Gastrocnemius medialis (tissue), 4 donors: ENCODE measurements around the gene TCEA2. TPM values are rescaled to one million over a fixed set of nuclear protein-coding genes. Genes with fewer than 3 reads are reported as not detected.

Experiments used
- ATAC-seq, 2 donors: fragments of 150-250 bp; one replicate each; pipeline ENCODE4 v1.9.1; 2016
- DNase-seq, 2 donors: peaks; one replicate each; pipeline ENCODE4 v3.0.0-alpha.2; 2019
- H3K27ac ChIP-seq, 4 donors: fragments of 200-600 bp; sonication (generic); 1 replicate in 1 of 4; 2 replicates in 3 of 4; pipeline ENCODE4 v1.5.1; 2016 to 2018; ENCODE audit warnings: mild to moderate bottlenecking in 2 of 4, moderate library complexity in 1 of 4
- H3K27me3 ChIP-seq, 3 donors: fragments of 200-600 bp; sonication (generic) in 2 of 3; 1 replicate in 1 of 3; 2 replicates in 2 of 3; pipeline versions ENCODE4 v1.5.1 to v1.6.0; 2016 to 2019; ENCODE audit warnings: mild to moderate bottlenecking in 1 of 3, moderate library complexity in 1 of 3
- H3K36me3 ChIP-seq, 2 donors: fragments of 200-600 bp; sonication (generic) in 1 of 2; one replicate each; pipeline ENCODE4 v1.5.1; 2017 to 2018
- H3K4me1 ChIP-seq, 2 donors: fragments of 200-600 bp; sonication (generic) in 1 of 2; one replicate each; pipeline ENCODE4 v1.5.1; 2016 to 2017; ENCODE audit warnings: mild to moderate bottlenecking in 2 of 2
- H3K4me3 ChIP-seq, 4 donors: fragments of 200-600 bp; sonication (generic) in 3 of 4; 1 replicate in 1 of 4; 2 replicates in 3 of 4; pipeline ENCODE4 v1.5.1; 2016 to 2019; ENCODE audit warnings: mild to moderate bottlenecking in 2 of 4
- H3K9me3 ChIP-seq, 3 donors: fragments of 200-600 bp; sonication (generic) in 2 of 3; 1 replicate in 1 of 3; 2 replicates in 2 of 3; pipeline ENCODE4 v1.5.1; 2016 to 2019
- POLR2A ChIP-seq, 2 donors: fragments of 450-650 bp; IDR thresholded peaks; one replicate each; pipeline ENCODE4 v1.6.1; 2017; ENCODE audit warnings: antibody characterized with exemption in 2 of 2, mild to moderate bottlenecking in 2 of 2, moderate library complexity in 2 of 2
- in situ Hi-C, 4 donors: fragments of 200-750 bp; cut with MboI; loops; one replicate each; pipeline versions ENCODE4 v1.15.0 to v1.8.0; 2017; ENCODE audit warnings: low sequenced_read_pairs in 4 of 4
- intact Hi-C: fragments of 100-400 bp; cut with DNase I; formaldehyde crosslinking; loops from one replicate; pipeline ENCODE4 v1.15.1; 2023; ENCODE audit warnings: low total_unique reads
- total RNA-seq, 4 donors: library from RNA; depleted of rRNA; stranded (reverse); fragments of >200 nt; gene quantifications; one replicate each; pipeline versions ENCODE4 v1.1.0 to v1.2.3, GENCODE V29; 2016
- TF ChIP-seq, protein P1 (sequence below), 5 experiments: fragments of 450-650 bp in 3 of 5; fragments of 200-600 bp in 2 of 5; sonication (generic) in 2 of 5; IDR thresholded peaks in 4 of 5; conservative IDR thresholded peaks in 1 of 5; 1 replicate in 4 of 5; 2 replicates in 1 of 5; pipeline ENCODE4 v1.5.1; 2016 to 2019; ENCODE audit warnings: antibody characterized with exemption in 5 of 5, mild to moderate bottlenecking in 3 of 5, moderate library complexity in 3 of 5

Gene TCEA2
- total RNA-seq, 4 donors from 2014 or later = 8.4 to 21.0 (median 8.8) TPM

- in situ Hi-C loops = no loop called here
- no peak overlapping the region for H3K4me3 ChIP-seq
- H3K36me3 ChIP-seq = peaks cover 4 to 93% of the 10 kb centered on the region in 2 donors
- TF ChIP-seq, protein P1, sequence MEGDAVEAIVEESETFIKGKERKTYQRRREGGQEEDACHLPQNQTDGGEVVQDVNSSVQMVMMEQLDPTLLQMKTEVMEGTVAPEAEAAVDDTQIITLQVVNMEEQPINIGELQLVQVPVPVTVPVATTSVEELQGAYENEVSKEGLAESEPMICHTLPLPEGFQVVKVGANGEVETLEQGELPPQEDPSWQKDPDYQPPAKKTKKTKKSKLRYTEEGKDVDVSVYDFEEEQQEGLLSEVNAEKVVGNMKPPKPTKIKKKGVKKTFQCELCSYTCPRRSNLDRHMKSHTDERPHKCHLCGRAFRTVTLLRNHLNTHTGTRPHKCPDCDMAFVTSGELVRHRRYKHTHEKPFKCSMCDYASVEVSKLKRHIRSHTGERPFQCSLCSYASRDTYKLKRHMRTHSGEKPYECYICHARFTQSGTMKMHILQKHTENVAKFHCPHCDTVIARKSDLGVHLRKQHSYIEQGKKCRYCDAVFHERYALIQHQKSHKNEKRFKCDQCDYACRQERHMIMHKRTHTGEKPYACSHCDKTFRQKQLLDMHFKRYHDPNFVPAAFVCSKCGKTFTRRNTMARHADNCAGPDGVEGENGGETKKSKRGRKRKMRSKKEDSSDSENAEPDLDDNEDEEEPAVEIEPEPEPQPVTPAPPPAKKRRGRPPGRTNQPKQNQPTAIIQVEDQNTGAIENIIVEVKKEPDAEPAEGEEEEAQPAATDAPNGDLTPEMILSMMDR (IDR thresholded peaks at IDR 0.05 in 4 of 5, conservative IDR thresholded peaks at IDR 0.05 in 1 of 5) = no peak
- TF ChIP-seq POLR2A (IDR thresholded peaks at IDR 0.05) = no peak
- intact Hi-C loops = no loop called here
- DNase-seq = no peak
- H3K9me3 ChIP-seq = no peaks in the 10 kb centered on the region
- H3K4me1 ChIP-seq = no peaks in the 10 kb centered on the region
- no peaks in the 10 kb centered on the region for H3K27me3 ChIP-seq
- ATAC-seq = no peak
- H3K27ac ChIP-seq = no peak overlapping the region
These were observed 39.4 kb upstream of the TCEA2 start for GRCh38 chr20:64023361-64024140.

GRCh38 chr20:64024141-64024990 is 38.6 kb upstream of the TCEA2 start:
- Histone ChIP-seq H3K27ac (no peak overlapping the region), H3K36me3 (peaks cover 4 to 93% of the 10 kb centered on the region in 2 donors), H3K27me3 (no peaks in the 10 kb centered on the region), H3K4me3 (no peak overlapping the region), H3K4me1 (no peaks in the 10 kb centered on the region), H3K9me3 (no peaks in the 10 kb centered on the region)
- no peak for DNase-seq
- in situ Hi-C loops (no loop called here), intact Hi-C loops (no loop called here)
- ATAC-seq = no peak
- TF ChIP-seq POLR2A (IDR thresholded peaks at IDR 0.05) = no peak
- TF ChIP-seq, protein P1 (IDR thresholded peaks at IDR 0.05 in 4 of 5, conservative IDR thresholded peaks at IDR 0.05 in 1 of 5) = no peak

DNA sequence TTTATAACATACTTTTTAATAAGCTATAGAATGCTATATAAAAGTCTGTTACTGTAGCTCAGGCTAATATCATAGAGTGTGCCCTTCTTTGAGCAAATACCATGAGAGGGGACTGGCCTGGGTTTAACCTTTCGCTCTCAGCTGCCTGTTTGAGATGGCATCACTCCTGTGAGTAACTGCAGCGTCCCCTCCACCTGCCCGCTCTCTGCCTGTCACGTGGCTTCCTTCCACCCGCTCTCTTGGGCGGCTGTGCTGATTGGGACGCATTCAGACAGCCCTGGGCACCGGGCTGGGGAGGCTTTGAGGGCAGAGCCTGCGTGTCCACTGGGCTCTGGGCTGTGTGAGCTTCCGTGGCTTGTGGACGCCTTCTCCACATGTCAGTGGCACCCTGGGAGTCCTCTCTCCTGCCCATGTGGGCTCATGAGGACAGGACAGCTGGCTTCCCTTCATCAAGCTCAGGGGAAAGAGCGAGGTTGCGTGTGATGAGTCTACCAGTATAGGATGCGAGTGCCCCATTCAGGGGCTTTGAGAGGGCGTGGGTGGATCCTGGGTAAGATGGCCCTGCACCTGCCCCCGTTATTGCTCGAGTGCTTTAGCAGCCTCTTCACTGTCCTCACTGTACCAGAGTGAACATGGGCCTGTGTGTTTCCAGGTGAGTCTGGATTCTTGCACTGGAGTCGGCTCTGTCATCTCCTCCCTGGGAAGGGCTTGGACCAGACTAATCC is 37.7 kb upstream of the TCEA2 start:
- ATAC-seq (no peak), DNase-seq (no peak)

DNA sequence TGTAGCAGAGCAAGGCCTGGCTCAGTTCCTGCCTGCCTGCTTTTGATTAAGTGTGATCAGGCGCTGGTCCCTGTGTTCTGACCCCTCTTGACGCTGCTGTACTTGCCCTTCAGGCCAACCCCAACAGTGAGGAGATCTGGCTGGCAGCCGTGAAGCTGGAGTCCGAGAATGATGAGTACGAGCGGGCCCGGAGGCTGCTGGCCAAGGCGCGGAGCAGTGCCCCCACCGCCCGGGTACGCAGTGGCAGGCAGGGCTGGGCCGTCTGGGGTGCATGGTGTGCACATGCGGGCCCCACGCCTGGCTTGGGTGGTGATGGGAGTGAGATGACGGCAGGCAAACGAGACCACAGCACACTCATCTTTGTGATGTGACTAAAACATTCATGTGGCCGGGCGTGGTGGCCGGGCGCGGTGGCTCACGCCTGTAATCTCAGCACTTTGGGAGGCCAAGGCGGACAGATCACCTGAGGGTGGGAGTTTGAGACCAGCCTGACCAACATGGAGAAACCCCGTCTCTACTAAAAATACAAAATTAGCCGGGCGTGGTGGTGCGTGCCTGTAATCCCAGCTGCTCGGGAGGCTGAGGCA is 37.1 kb upstream of the TCEA2 start:
- no peak overlapping the region for H3K4me3 ChIP-seq
- intact Hi-C loops = no loop called here
- TF ChIP-seq, protein P1 (IDR thresholded peaks at IDR 0.05 in 4 of 5, conservative IDR thresholded peaks at IDR 0.05 in 1 of 5) = no peak
- no peak for TF ChIP-seq POLR2A (IDR thresholded peaks at IDR 0.05)
- no peak overlapping the region for H3K27ac ChIP-seq
- no peaks in the 10 kb centered on the region for H3K4me1 ChIP-seq
- ATAC-seq (no peak), DNase-seq (no peak)
- no peaks in the 10 kb centered on the region for H3K27me3 ChIP-seq
- in situ Hi-C loops = no loop called here
- H3K36me3 ChIP-seq = peaks cover 4 to 99% of the 10 kb centered on the region in 2 donors
- H3K9me3 ChIP-seq = no peaks in the 10 kb centered on the region

More for the DNA sequence above, 37.7 kb upstream of the TCEA2 start:
- Histone ChIP-seq H3K4me1 (no peaks in the 10 kb centered on the region), H3K27me3 (no peaks in the 10 kb centered on the region), H3K36me3 (peaks cover 4 to 93% of the 10 kb centered on the region in 2 donors), H3K4me3 (no peak overlapping the region), H3K9me3 (no peaks in the 10 kb centered on the region), H3K27ac (no peak overlapping the region)
- TF ChIP-seq, protein P1 (IDR thresholded peaks at IDR 0.05 in 4 of 5, conservative IDR thresholded peaks at IDR 0.05 in 1 of 5) = no peak
- TF ChIP-seq POLR2A (IDR thresholded peaks at IDR 0.05) = no peak
- intact Hi-C loops (no loop called here), in situ Hi-C loops (no loop called here)
